SK-N-SH treated with all-trans-retinoic acid at 6 μM for 48 hours (cell line): ENCODE data around the gene DIP2C.

Experiments used
- GLIS3 ChIP-seq: fragments of 250-450 bp; sonication (Bioruptor Pico); IDR thresholded peaks from 2 replicates; pipeline ENCODE4 v1.5.0; 2020; ENCODE audit warnings: mild to moderate bottlenecking, moderate library complexity
- RARB ChIP-seq: fragments of 250-450 bp; sonication (Bioruptor Pico); IDR thresholded peaks from 2 replicates; pipeline ENCODE4 v1.8.0; 2021; ENCODE audit warnings: mild to moderate bottlenecking, moderate library complexity

DNA sequence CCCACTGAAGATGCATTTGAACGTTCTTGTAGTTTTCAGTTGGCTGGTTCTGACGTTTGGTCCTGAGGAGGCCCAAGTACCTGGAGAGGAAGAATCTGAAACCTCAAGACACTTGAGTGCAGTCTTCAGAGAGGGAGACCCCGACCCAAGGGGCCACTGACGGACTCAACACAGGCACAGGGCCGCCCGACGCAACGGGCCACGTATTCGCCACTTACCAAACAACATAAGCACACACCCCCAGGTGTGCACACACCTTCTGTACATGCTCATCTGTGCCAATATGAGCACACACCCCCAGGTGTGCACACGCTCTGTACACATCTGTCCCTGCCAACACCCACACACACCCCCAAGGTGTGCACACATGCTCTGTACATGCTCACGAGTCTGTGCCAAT lies 68.5 kb downstream of the DIP2C start:
- no peak for TF ChIP-seq GLIS3 (CRISPR knock-in tag)
- TF ChIP-seq RARB, result no peak
